ENCODE measurements around the gene GPC6.

The GPC6 gene

GRCh38 chr13:93771782-93772181, 545.2 kb downstream of the GPC6 start:
- peak in 1 of 2 experiments; percentile 26 for DNase-seq (ENCODE audit: low read depth in 2 of 2)

GRCh38 chr13:93774506-93774905, 547.9 kb downstream of the GPC6 start:
- DNase-seq (ENCODE audit: low read depth in 2 of 2): no peak

- no peak for DNase-seq (ENCODE audit: low read depth in 2 of 2)
Observed at GRCh38 chr13:93775027-93775426, 548.4 kb downstream of the GPC6 start.

- peak; percentile 48 to 63 for DNase-seq (ENCODE audit: low read depth in 2 of 2)
Observed at GRCh38 chr13:93775507-93776108, 549.0 kb downstream of the GPC6 start.

- DNase-seq (ENCODE audit: low read depth in 2 of 2): peak; percentile 37 to 39
Observed at GRCh38 chr13:93776936-93777335, 550.3 kb downstream of the GPC6 start.

GRCh38 chr13:93777504-93777903, 550.9 kb downstream of the GPC6 start:
- DNase-seq (ENCODE audit: low read depth in 2 of 2): no peak

GRCh38 chr13:93778548-93778947, 551.9 kb downstream of the GPC6 start:
- no peak for DNase-seq (ENCODE audit: low read depth in 2 of 2)

- no peak for DNase-seq (ENCODE audit: low read depth in 2 of 2)
Observed at GRCh38 chr13:93784191-93784590, 557.6 kb downstream of the GPC6 start.

GRCh38 chr13:93786846-93787489, 560.4 kb downstream of the GPC6 start:
- no peak for DNase-seq (ENCODE audit: low read depth in 2 of 2)

GRCh38 chr13:93788456-93788855, 561.8 kb downstream of the GPC6 start:
- no peak for DNase-seq (ENCODE audit: low read depth in 2 of 2)

GRCh38 chr13:93789058-93789457, 562.5 kb downstream of the GPC6 start:
- no peak for DNase-seq (ENCODE audit: low read depth in 2 of 2)

GRCh38 chr13:93794197-93794885, 567.7 kb downstream of the GPC6 start:
- DNase-seq (ENCODE audit: low read depth in 2 of 2): no peak

GRCh38 chr13:93797463-93797862, 570.9 kb downstream of the GPC6 start:
- DNase-seq (ENCODE audit: low read depth in 2 of 2): no peak

- no peak for DNase-seq (ENCODE audit: low read depth in 2 of 2)
Observed at GRCh38 chr13:93800342-93800741, 573.7 kb downstream of the GPC6 start.

- DNase-seq (ENCODE audit: low read depth in 2 of 2): no peak
Observed at GRCh38 chr13:93805736-93806135, 579.1 kb downstream of the GPC6 start.

- no peak for DNase-seq (ENCODE audit: low read depth in 2 of 2)
Observed at GRCh38 chr13:93806861-93807260, 580.3 kb downstream of the GPC6 start.

- DNase-seq (ENCODE audit: low read depth in 2 of 2): no peak
Observed at GRCh38 chr13:93810264-93810663, 583.7 kb downstream of the GPC6 start.

- DNase-seq (ENCODE audit: low read depth in 2 of 2): no peak
Observed at GRCh38 chr13:93811071-93811737, 584.6 kb downstream of the GPC6 start.

- DNase-seq (ENCODE audit: low read depth in 2 of 2): no peak
Observed at GRCh38 chr13:93811738-93812112, 585.1 kb downstream of the GPC6 start.

- DNase-seq (ENCODE audit: low read depth in 2 of 2): no peak
Observed at GRCh38 chr13:93814658-93815057, 588.1 kb downstream of the GPC6 start.

GRCh38 chr13:93818345-93818744, 591.7 kb downstream of the GPC6 start:
- no peak for DNase-seq (ENCODE audit: low read depth in 2 of 2)

GRCh38 chr13:93819331-93819890, 592.8 kb downstream of the GPC6 start:
- DNase-seq (ENCODE audit: low read depth in 2 of 2): no peak
